Activated T-cell treated with anti-CD3 and anti-CD28 coated beads, Interleukin-2, amount 50 U/mL, for 48 hours (primary cell): ENCODE measurements around the gene RNF34.

ENCODE experiments used
- DNase-seq, 2 experiments: peaks; one replicate each; pipeline ENCODE4 v3.0.0-alpha.2; 2020

Gene RNF34

GRCh38 chr12:121441555-121441954 lies 41.6 kb downstream of the RNF34 start:
- DNase-seq: no peak

- DNase-seq: no peak
Measured at GRCh38 chr12:121442028-121442948, 42.4 kb downstream of the RNF34 start.

- DNase-seq: peak; percentile 80 to 85
Measured at GRCh38 chr12:121443193-121443870, 43.4 kb downstream of the RNF34 start.

GRCh38 chr12:121443911-121444841 lies 44.3 kb downstream of the RNF34 start:
- no peak for DNase-seq

- DNase-seq: no peak
Measured at GRCh38 chr12:121444842-121445202, 44.9 kb downstream of the RNF34 start.

GRCh38 chr12:121446750-121447149 lies 46.8 kb downstream of the RNF34 start:
- no peak for DNase-seq

GRCh38 chr12:121448771-121449315 lies 48.9 kb downstream of the RNF34 start:
- no peak for DNase-seq

- DNase-seq: no peak
Measured at GRCh38 chr12:121451961-121452339, 52.0 kb downstream of the RNF34 start.

GRCh38 chr12:121452340-121452984 lies 52.5 kb downstream of the RNF34 start:
- no peak for DNase-seq

GRCh38 chr12:121452985-121453360 lies 53.1 kb downstream of the RNF34 start:
- no peak for DNase-seq

GRCh38 chr12:121453629-121454028 lies 53.7 kb downstream of the RNF34 start:
- no peak for DNase-seq

GRCh38 chr12:121454921-121455320 lies 55.0 kb downstream of the RNF34 start:
- DNase-seq: no peak

GRCh38 chr12:121455766-121456420 lies 56.0 kb downstream of the RNF34 start:
- DNase-seq: no peak

GRCh38 chr12:121456551-121456950 lies 56.6 kb downstream of the RNF34 start:
- no peak for DNase-seq

- peak in 1 of 2 experiments; percentile 33 for DNase-seq
Measured at GRCh38 chr12:121461048-121461447, 61.1 kb downstream of the RNF34 start.

- DNase-seq: no peak
Measured at GRCh38 chr12:121464331-121464730, 64.4 kb downstream of the RNF34 start.

- peak; percentile 62 to 70 for DNase-seq
Measured at GRCh38 chr12:121465921-121466793, 66.2 kb downstream of the RNF34 start.

- DNase-seq: peak; percentile 91 to 93
Measured at GRCh38 chr12:121466794-121467637, 67.1 kb downstream of the RNF34 start.

- no peak for DNase-seq
Measured at GRCh38 chr12:121467638-121468498, 68.0 kb downstream of the RNF34 start.
